ENCODE data around the gene TMEM154. TPM values are rescaled to one million over a fixed set of nuclear protein-coding genes. Genes with fewer than 3 reads are reported as not detected.

Gene TMEM154
- total and polyA plus RNA-seq, 4 donors = 1.6 to 18.9 (median 8.5) TPM

DNA sequence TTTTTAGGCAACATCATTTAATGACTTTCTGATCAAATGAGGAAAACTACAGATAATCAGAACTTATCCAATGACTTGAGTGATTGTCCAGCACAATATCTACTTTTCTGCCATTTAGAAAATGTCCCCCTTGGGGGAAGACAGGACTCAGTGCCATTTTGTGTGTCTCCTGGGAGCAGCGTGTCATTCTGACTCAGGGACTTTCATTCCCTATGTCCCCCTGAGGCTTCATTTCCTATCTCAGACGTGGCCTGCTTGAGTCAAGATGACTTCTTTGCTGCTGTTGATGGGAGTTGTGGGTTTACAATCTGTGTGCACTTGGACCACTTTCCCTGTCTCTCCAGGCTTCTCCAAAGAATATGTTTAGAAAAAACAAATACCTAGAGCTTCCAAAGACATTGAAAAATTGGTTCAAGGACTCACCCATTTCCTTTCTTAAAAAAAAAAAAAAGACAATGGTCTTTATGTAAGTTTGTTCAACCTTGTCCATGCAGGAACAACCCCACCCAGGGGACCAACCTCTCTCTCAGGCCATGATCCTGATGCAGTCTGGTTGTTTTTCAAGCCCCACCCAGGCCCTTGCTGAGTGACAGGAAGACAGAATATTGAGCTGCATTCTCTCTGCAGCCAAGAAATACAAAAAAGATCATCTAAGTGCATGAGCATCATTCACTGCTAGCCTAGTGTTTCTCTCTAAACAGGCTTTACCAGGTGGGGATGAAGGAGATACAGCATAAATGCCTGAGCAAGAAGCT is 34.3 kb upstream of the TMEM154 start:
- TF ChIP-seq, protein P1, sequence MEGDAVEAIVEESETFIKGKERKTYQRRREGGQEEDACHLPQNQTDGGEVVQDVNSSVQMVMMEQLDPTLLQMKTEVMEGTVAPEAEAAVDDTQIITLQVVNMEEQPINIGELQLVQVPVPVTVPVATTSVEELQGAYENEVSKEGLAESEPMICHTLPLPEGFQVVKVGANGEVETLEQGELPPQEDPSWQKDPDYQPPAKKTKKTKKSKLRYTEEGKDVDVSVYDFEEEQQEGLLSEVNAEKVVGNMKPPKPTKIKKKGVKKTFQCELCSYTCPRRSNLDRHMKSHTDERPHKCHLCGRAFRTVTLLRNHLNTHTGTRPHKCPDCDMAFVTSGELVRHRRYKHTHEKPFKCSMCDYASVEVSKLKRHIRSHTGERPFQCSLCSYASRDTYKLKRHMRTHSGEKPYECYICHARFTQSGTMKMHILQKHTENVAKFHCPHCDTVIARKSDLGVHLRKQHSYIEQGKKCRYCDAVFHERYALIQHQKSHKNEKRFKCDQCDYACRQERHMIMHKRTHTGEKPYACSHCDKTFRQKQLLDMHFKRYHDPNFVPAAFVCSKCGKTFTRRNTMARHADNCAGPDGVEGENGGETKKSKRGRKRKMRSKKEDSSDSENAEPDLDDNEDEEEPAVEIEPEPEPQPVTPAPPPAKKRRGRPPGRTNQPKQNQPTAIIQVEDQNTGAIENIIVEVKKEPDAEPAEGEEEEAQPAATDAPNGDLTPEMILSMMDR (IDR thresholded peaks at IDR 0.05; ENCODE audit: control extremely low read depth, extremely low read depth) = no peak
- ATAC-seq (ENCODE audit: insufficient read depth, low FRiP score) (no peak), DNase-seq (no peak)
- Histone ChIP-seq H3K36me3 (ENCODE audit: control insufficient read depth in 4 of 4, insufficient read depth in 4 of 4, low read length in 4 of 4) (no peaks in the 10 kb centered on the region), H3K27ac (ENCODE audit: low read depth in 1 of 2, low read length in 1 of 2) (no peak overlapping the region), H3K4me1 (ENCODE audit: control insufficient read depth in 5 of 5, insufficient read depth in 5 of 5, low read length in 5 of 5) (no peaks in the 10 kb centered on the region), H3K9ac (ENCODE audit: insufficient read depth in 1 of 2, low read length in 2 of 2) (no peak overlapping the region), H3K4me3 (no peak overlapping the region), H3K9me3 (ENCODE audit: control insufficient read depth in 4 of 4, insufficient read depth in 3 of 4, low read length in 3 of 4) (peaks cover 0 to 2% (median 0%) of the 10 kb centered on the region in 4 donors), H3K27me3 (ENCODE audit: control insufficient read depth in 3 of 3, insufficient read depth in 3 of 3, low read length in 2 of 3) (no peaks in the 10 kb centered on the region)
- WGBS, 2 donors = 67 to 77% methylated on average over 2 of the region's 2 CpGs

DNA sequence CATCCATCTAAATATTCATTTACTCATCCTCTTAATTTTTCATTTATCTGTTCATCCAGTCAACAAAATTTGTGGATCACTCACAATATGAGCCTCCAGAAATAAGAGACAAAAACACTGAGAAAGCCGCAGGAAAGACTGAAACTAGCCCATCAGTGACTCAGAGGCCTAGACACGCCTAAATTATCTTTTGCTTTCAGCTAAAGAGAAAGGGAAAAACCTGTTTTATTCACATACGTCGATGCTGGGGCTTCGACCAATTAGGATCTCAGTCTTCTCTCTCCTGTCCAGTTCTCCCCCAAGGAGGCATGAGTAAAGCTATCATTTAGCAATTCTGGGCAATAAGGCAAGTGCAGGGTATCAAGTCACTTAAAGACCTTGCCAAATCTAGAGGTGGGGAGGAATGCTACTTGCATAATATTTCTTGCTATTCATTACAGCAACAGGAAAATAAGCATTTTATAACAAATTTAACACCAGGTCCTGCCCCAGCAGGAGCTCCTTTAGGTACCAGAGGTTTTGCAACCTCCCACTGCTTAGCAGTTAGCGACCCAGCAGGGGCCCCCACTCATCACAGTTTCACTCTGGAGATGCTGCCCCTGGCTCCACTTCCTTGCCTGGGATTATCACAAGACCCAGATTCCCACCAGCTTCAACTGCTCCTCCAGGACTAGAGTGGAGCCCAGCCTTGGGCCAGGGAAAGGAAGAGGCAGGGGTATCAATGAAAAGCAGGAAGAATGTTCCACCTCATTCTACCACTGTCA is 30.1 kb upstream of the TMEM154 start:
- no peak for DNase-seq
- no peak for ATAC-seq (ENCODE audit: insufficient read depth, low FRiP score)
- H3K9ac ChIP-seq (ENCODE audit: insufficient read depth in 1 of 2, low read length in 2 of 2) = no peak overlapping the region
- peaks cover 0 to 5% (median 0%) of the 10 kb centered on the region in 4 donors for H3K9me3 ChIP-seq (ENCODE audit: control insufficient read depth in 4 of 4, insufficient read depth in 3 of 4, low read length in 3 of 4)
- WGBS, 2 donors = 73 to 83% methylated on average over 6 of the region's 6 CpGs
- H3K4me1 ChIP-seq (ENCODE audit: control insufficient read depth in 5 of 5, insufficient read depth in 5 of 5, low read length in 5 of 5) = no peaks in the 10 kb centered on the region
- H3K36me3 ChIP-seq (ENCODE audit: control insufficient read depth in 4 of 4, insufficient read depth in 4 of 4, low read length in 4 of 4) = no peaks in the 10 kb centered on the region
- TF ChIP-seq, protein P1 (IDR thresholded peaks at IDR 0.05; ENCODE audit: control extremely low read depth, extremely low read depth) = no peak
- no peak overlapping the region for H3K4me3 ChIP-seq
- no peaks in the 10 kb centered on the region for H3K27me3 ChIP-seq (ENCODE audit: control insufficient read depth in 3 of 3, insufficient read depth in 3 of 3, low read length in 2 of 3)
- H3K27ac ChIP-seq (ENCODE audit: low read depth in 1 of 2, low read length in 1 of 2) = no peak overlapping the region

DNA sequence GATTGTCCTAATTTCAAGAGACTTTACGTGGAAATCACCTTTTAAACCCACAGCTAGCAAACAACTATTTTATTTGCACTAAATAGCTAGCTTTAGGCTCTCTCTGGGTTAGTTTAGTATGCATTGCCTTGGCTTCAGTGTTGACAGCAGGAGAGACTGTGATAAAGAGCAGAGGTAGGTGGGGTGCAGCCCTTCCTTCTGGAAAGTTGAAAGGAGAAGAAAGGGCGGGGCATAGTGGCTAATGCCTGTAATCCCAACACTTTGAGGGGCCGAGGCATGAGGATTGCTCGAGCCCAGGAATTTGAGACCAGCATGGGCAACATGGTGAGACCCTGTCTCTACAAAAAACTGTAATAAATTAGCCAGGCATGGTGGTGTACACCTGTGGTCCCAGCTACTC is 29.0 kb upstream of the TMEM154 start:
- Histone ChIP-seq H3K27ac (ENCODE audit: low read depth in 1 of 2, low read length in 1 of 2) (no peak overlapping the region), H3K4me3 (no peak overlapping the region), H3K9me3 (ENCODE audit: control insufficient read depth in 4 of 4, insufficient read depth in 3 of 4, low read length in 3 of 4) (peaks cover 0 to 13% (median 0%) of the 10 kb centered on the region in 4 donors), H3K27me3 (ENCODE audit: control insufficient read depth in 3 of 3, insufficient read depth in 3 of 3, low read length in 2 of 3) (no peaks in the 10 kb centered on the region), H3K36me3 (ENCODE audit: control insufficient read depth in 4 of 4, insufficient read depth in 4 of 4, low read length in 4 of 4) (no peaks in the 10 kb centered on the region), H3K9ac (ENCODE audit: insufficient read depth in 1 of 2, low read length in 2 of 2) (no peak overlapping the region), H3K4me1 (ENCODE audit: control insufficient read depth in 5 of 5, insufficient read depth in 5 of 5, low read length in 5 of 5) (no peaks in the 10 kb centered on the region)
- TF ChIP-seq, protein P1 (IDR thresholded peaks at IDR 0.05; ENCODE audit: control extremely low read depth, extremely low read depth) = no peak
- WGBS, 2 donors = 86 to 87% methylated on average over 4 of the region's 4 CpGs
- ATAC-seq (ENCODE audit: insufficient read depth, low FRiP score) = no peak
- DNase-seq = no peak

All from lung (tissue), 12 donors.